ENCODE data around the gene FSTL1.

Gene FSTL1

GRCh38 chr3:120438665-120439370, 12.0 kb downstream of the FSTL1 start:
- no peak for DNase-seq

GRCh38 chr3:120438216-120438615, 12.6 kb downstream of the FSTL1 start:
- no peak for DNase-seq

GRCh38 chr3:120437559-120437958, 13.2 kb downstream of the FSTL1 start:
- DNase-seq: no peak

- DNase-seq: no peak
These were observed 14.2 kb downstream of the FSTL1 start for GRCh38 chr3:120436523-120437050.

GRCh38 chr3:120435621-120436020, 15.2 kb downstream of the FSTL1 start:
- DNase-seq: no peak

- DNase-seq: no peak
These were observed 17.0 kb downstream of the FSTL1 start for GRCh38 chr3:120433662-120434331.

GRCh38 chr3:120432150-120432860, 18.5 kb downstream of the FSTL1 start:
- no peak for DNase-seq

GRCh38 chr3:120429921-120430361, 20.9 kb downstream of the FSTL1 start:
- no peak for DNase-seq

GRCh38 chr3:120428924-120429323, 21.9 kb downstream of the FSTL1 start:
- no peak for DNase-seq

- no peak for DNase-seq
These were observed 23.6 kb downstream of the FSTL1 start for GRCh38 chr3:120427201-120427600.

- DNase-seq: no peak
These were observed 25.1 kb downstream of the FSTL1 start for GRCh38 chr3:120425572-120426250.

GRCh38 chr3:120424976-120425570, 25.7 kb downstream of the FSTL1 start:
- no peak for DNase-seq

GRCh38 chr3:120424506-120424905, 26.3 kb downstream of the FSTL1 start:
- DNase-seq: no peak

- no peak for DNase-seq
These were observed 27.4 kb downstream of the FSTL1 start for GRCh38 chr3:120423432-120423831.

GRCh38 chr3:120421926-120422325, 28.9 kb downstream of the FSTL1 start:
- no peak for DNase-seq

GRCh38 chr3:120420928-120421551, 29.8 kb downstream of the FSTL1 start:
- no peak for DNase-seq

GRCh38 chr3:120420360-120420759, 30.4 kb downstream of the FSTL1 start:
- no peak for DNase-seq

- DNase-seq: no peak
These were observed 31.0 kb downstream of the FSTL1 start for GRCh38 chr3:120419797-120420196.

- peak in 3 of 6 experiments; percentile 2 to 10 (median 4) for DNase-seq
These were observed 31.8 kb downstream of the FSTL1 start for GRCh38 chr3:120418866-120419490.

GRCh38 chr3:120418446-120418845, 32.3 kb downstream of the FSTL1 start:
- no peak for DNase-seq

- DNase-seq: peak; percentile 62 to 80 (median 75)
These were observed 33.4 kb downstream of the FSTL1 start for GRCh38 chr3:120417272-120417911.

Data from stimulated activated naive CD4-positive, alpha-beta T cell (primary cell).